ENCODE results near the gene WDR83. TPM values are rescaled to one million over a fixed set of nuclear protein-coding genes. Genes with fewer than 3 reads are reported as not detected.

The WDR83 gene
- total and polyA plus RNA-seq, 2 of the 8 experiments (the other 6 are each of a cell fraction or from before 2014, with no cell fraction given): 12.6 to 15.3 TPM

GRCh38 chr19:12708641-12709040 lies 42.0 kb downstream of the WDR83 start:
- Histone ChIP-seq H3K4ac (replicated peaks; ENCODE audit: insufficient read length, low read depth, low read length) (no peak overlapping the region), H2BK120ac (replicated peaks; ENCODE audit: low read depth, low read length) (no peak overlapping the region), H2AFZ (ENCODE audit: low read length) (no peak overlapping the region), H4K91ac (replicated peaks; ENCODE audit: insufficient read length, low read length) (no peak overlapping the region), H3K79me2 (ENCODE audit: control insufficient read depth in 1 of 2, insufficient read depth in 2 of 2, low read length in 2 of 2) (no peaks in the 10 kb centered on the region), H3K9ac (replicated peaks in 1 of 4; ENCODE audit: extremely low read depth in 1 of 4, low read depth in 3 of 4, low read length in 3 of 4) (no peak overlapping the region), H3K14ac (ENCODE audit: insufficient read length) (no peak overlapping the region), H2BK15ac (ENCODE audit: low read length) (no peak overlapping the region), H3K23ac (ENCODE audit: insufficient read length) (no peak overlapping the region), H2BK20ac (ENCODE audit: low read length) (no peak overlapping the region), H4K5ac (ENCODE audit: insufficient read length, low read depth, low read length) (no peak overlapping the region), H3K18ac (ENCODE audit: extremely low read depth, low read length) (no peak overlapping the region), H3K79me1 (ENCODE audit: low read depth, low read length) (no peaks in the 10 kb centered on the region), H3K4me3 (ENCODE audit: extremely low read depth in 1 of 4, insufficient read depth in 2 of 4, low read depth in 3 of 4, low read length in 4 of 4) (no peak overlapping the region), H3K23me2 (ENCODE audit: low read depth, low read length) (no peaks in the 10 kb centered on the region), H3K9me3 (ENCODE audit: insufficient read depth in 2 of 2, low read depth in 1 of 2, low read length in 1 of 2) (no peaks in the 10 kb centered on the region), H4K8ac (ENCODE audit: extremely low read depth, insufficient read depth, low read length) (no peak overlapping the region), H3K4me2 (ENCODE audit: insufficient read depth in 1 of 2, low read depth in 2 of 2, low read length in 2 of 2) (no peak overlapping the region), H3K36me3 (ENCODE audit: control insufficient read depth in 2 of 4, insufficient read depth in 4 of 4, low read length in 3 of 4) (peaks cover 33 to 70% (median 63%) of the 10 kb centered on the region in 4 experiments), H3K27ac (ENCODE audit: low read depth, low read length) (no peak overlapping the region), H4K20me1 (replicated peaks in 1 of 2; ENCODE audit: control insufficient read depth in 1 of 2, insufficient read depth in 2 of 2, low read length in 2 of 2) (peaks cover 3 to 16% of the 10 kb centered on the region in 2 experiments), H2BK12ac (ENCODE audit: low read depth, low read length) (no peak overlapping the region), H3K56ac (replicated peaks; ENCODE audit: insufficient read length, low read depth, low read length) (no peak overlapping the region), H2BK5ac (ENCODE audit: low read depth, low read length) (no peak overlapping the region), H3K4me1 (replicated peaks in 1 of 4; ENCODE audit: control insufficient read depth in 3 of 4, insufficient read depth in 4 of 4, low read length in 3 of 4) (no peaks in the 10 kb centered on the region), H3K27me3 (replicated peaks in 1 of 4; ENCODE audit: control insufficient read depth in 3 of 4, extremely low read depth in 1 of 4, insufficient read depth in 3 of 4, low read length in 3 of 4) (no peaks in the 10 kb centered on the region), H2AK5ac (ENCODE audit: low read depth, low read length) (no peak overlapping the region)
- TF ChIP-seq SIN3A (conservative IDR thresholded peaks at IDR 0.05 in 1 of 2, IDR thresholded peaks at IDR 0.05 in 1 of 2; ENCODE audit: low read depth in 1 of 2, low read length in 2 of 2): no peak
- TF ChIP-seq TAF7 (optimal IDR thresholded peaks at IDR 0.05; ENCODE audit: borderline replicate concordance, low read depth, low read length): no peak
- no peak for TF ChIP-seq MAFK (IDR thresholded peaks at IDR 0.05; ENCODE audit: low read depth, low read length)
- TF ChIP-seq TEAD4 (IDR thresholded peaks at IDR 0.05; ENCODE audit: low read depth, low read length): no peak
- TF ChIP-seq KDM1A (IDR thresholded peaks at IDR 0.05; ENCODE audit: borderline replicate concordance, low read length): no peak
- no peak for TF ChIP-seq HDAC6 (IDR thresholded peaks at IDR 0.05; ENCODE audit: low read depth, low read length)
- no peak for TF ChIP-seq CREB1 (IDR thresholded peaks at IDR 0.05)
- no peak for TF ChIP-seq SP4 (IDR thresholded peaks at IDR 0.05; ENCODE audit: low read length)
- no peak for TF ChIP-seq CEBPB (IDR thresholded peaks at IDR 0.05; ENCODE audit: low read depth, low read length)
- TF ChIP-seq RBBP5 (IDR thresholded peaks at IDR 0.05; ENCODE audit: borderline replicate concordance, low read depth, low read length): no peak
- TF ChIP-seq JUND (IDR thresholded peaks at IDR 0.05; ENCODE audit: low read length): no peak
- TF ChIP-seq TAF1 (IDR thresholded peaks at IDR 0.05; ENCODE audit: low read depth, low read length): no peak
- TF ChIP-seq SP2 (IDR thresholded peaks at IDR 0.05; ENCODE audit: low read length): no peak
- no peak for TF ChIP-seq SUZ12 (IDR thresholded peaks at IDR 0.05; ENCODE audit: low read length)
- ChIA-PET POLR2A (ENCODE audit: partially characterized antibody) (interaction anchor here (0.6 to 6.7 kb wide), 7 partner anchors 12 to 117 kb away, joined by 3 to 50 read pairs (median 4); partner anchors contain the start of genes FBXW9 and TNPO2), CTCF (ENCODE audit: partially characterized antibody) (interaction anchor here (0.7 to 13.0 kb wide), 4 partner anchors 13 to 51 kb away, joined by 3 to 81 read pairs (median 8); no protein-coding TSS in a partner anchor)
- FAIRE-seq: no peak
- no peak for DNase-seq (ENCODE audit: low read depth in 1 of 2, low spot score in 2 of 2)
- 92% methylated on average over 8 of the region's 8 CpGs; no CpG with 5 or more reads in 1 of the 2 experiments for WGBS, 2 experiments (ENCODE audit: extremely low coverage in 1 of 2, insufficient coverage in 1 of 2, insufficient read length in 1 of 2, insufficient replicate concordance in 2 of 2, low coverage in 1 of 2, low lambda C conversion rate in 2 of 2, missing lambda C conversion rate in 1 of 2)

Measured in H1 (cell line).